Measurements from ENCODE around the gene DOCK1. TPM values are rescaled to one million over a fixed set of nuclear protein-coding genes. Genes with fewer than 3 reads are reported as not detected.

DOCK1 gene
- total and polyA plus RNA-seq, 2 donors: 33.3 to 132 TPM

GRCh38 chr10:127245456-127245855 lies 340.2 kb downstream of the DOCK1 start:
- Histone ChIP-seq H3K27ac (ENCODE audit: low read depth) (no peak overlapping the region), H3K36me3 (ENCODE audit: insufficient read depth) (no peaks in the 10 kb centered on the region), H3K4me1 (ENCODE audit: insufficient read depth) (no peaks in the 10 kb centered on the region), H3K4me3 (ENCODE audit: low read depth, low read length) (no peak overlapping the region)
- 89% methylated on average over 10 of the region's 10 CpGs for WGBS
- no peak for DNase-seq (ENCODE audit: extremely low spot score)

GRCh38 chr10:127250031-127250430 lies 344.8 kb downstream of the DOCK1 start:
- Histone ChIP-seq H3K36me3 (ENCODE audit: insufficient read depth) (no peaks in the 10 kb centered on the region), H3K4me1 (ENCODE audit: insufficient read depth) (no peaks in the 10 kb centered on the region), H3K27ac (ENCODE audit: low read depth) (no peak overlapping the region), H3K4me3 (ENCODE audit: low read depth, low read length) (no peak overlapping the region)
- DNase-seq (ENCODE audit: extremely low spot score): no peak
- 85% methylated on average over 5 of the region's 5 CpGs for WGBS

- no peak overlapping the region for H3K4me3 ChIP-seq (ENCODE audit: low read depth, low read length)
- H3K4me1 ChIP-seq (ENCODE audit: insufficient read depth): no peaks in the 10 kb centered on the region
- H3K36me3 ChIP-seq (ENCODE audit: insufficient read depth): no peaks in the 10 kb centered on the region
- no peak for DNase-seq (ENCODE audit: extremely low spot score)
- no peak overlapping the region for H3K27ac ChIP-seq (ENCODE audit: low read depth)
- WGBS: 96% methylated on average over 6 of the region's 6 CpGs
Observed at GRCh38 chr10:127252818-127253217, 347.6 kb downstream of the DOCK1 start.

- H3K27ac ChIP-seq (ENCODE audit: low read depth): no peak overlapping the region
- H3K4me3 ChIP-seq (ENCODE audit: low read depth, low read length): no peak overlapping the region
- DNase-seq (ENCODE audit: extremely low spot score): no peak
- 77% methylated on average over 3 of the region's 3 CpGs for WGBS
- no peaks in the 10 kb centered on the region for H3K4me1 ChIP-seq (ENCODE audit: insufficient read depth)
- no peaks in the 10 kb centered on the region for H3K36me3 ChIP-seq (ENCODE audit: insufficient read depth)
Observed at GRCh38 chr10:127254276-127254675, 349.0 kb downstream of the DOCK1 start.

- Histone ChIP-seq H3K36me3 (ENCODE audit: insufficient read depth) (no peaks in the 10 kb centered on the region), H3K4me1 (ENCODE audit: insufficient read depth) (no peaks in the 10 kb centered on the region), H3K27ac (ENCODE audit: low read depth) (no peak overlapping the region), H3K4me3 (ENCODE audit: low read depth, low read length) (no peak overlapping the region)
- no peak for DNase-seq (ENCODE audit: extremely low spot score)
- WGBS: 71% methylated on average over 8 of the region's 8 CpGs
Observed at GRCh38 chr10:127257395-127257794, 352.2 kb downstream of the DOCK1 start.

GRCh38 chr10:127259347-127259746 lies 354.1 kb downstream of the DOCK1 start:
- 94% methylated on average over 11 of the region's 11 CpGs for WGBS

GRCh38 chr10:127262606-127263005 lies 357.4 kb downstream of the DOCK1 start:
- H3K4me3 ChIP-seq (ENCODE audit: low read depth, low read length): no peak overlapping the region
- H3K36me3 ChIP-seq (ENCODE audit: insufficient read depth): no peaks in the 10 kb centered on the region
- WGBS: 91% methylated on average over 7 of the region's 7 CpGs
- H3K27ac ChIP-seq (ENCODE audit: low read depth): no peak overlapping the region
- no peak for DNase-seq (ENCODE audit: extremely low spot score)
- no peaks in the 10 kb centered on the region for H3K4me1 ChIP-seq (ENCODE audit: insufficient read depth)

More at GRCh38 chr10:127259347-127259746, 354.1 kb downstream of the DOCK1 start:
- no peaks in the 10 kb centered on the region for H3K4me1 ChIP-seq (ENCODE audit: insufficient read depth)
- H3K4me3 ChIP-seq (ENCODE audit: low read depth, low read length): no peak overlapping the region
- DNase-seq (ENCODE audit: extremely low spot score): no peak
- no peak overlapping the region for H3K27ac ChIP-seq (ENCODE audit: low read depth)
- H3K36me3 ChIP-seq (ENCODE audit: insufficient read depth): no peaks in the 10 kb centered on the region

GRCh38 chr10:127265288-127265687 lies 360.1 kb downstream of the DOCK1 start:
- Histone ChIP-seq H3K27ac (ENCODE audit: low read depth) (no peak overlapping the region), H3K4me1 (ENCODE audit: insufficient read depth) (no peaks in the 10 kb centered on the region), H3K4me3 (ENCODE audit: low read depth, low read length) (no peak overlapping the region), H3K36me3 (ENCODE audit: insufficient read depth) (no peaks in the 10 kb centered on the region)
- WGBS: 71% methylated on average over 3 of the region's 3 CpGs
- DNase-seq (ENCODE audit: extremely low spot score): no peak

GRCh38 chr10:127266431-127266830 lies 361.2 kb downstream of the DOCK1 start:
- no peak overlapping the region for H3K27ac ChIP-seq (ENCODE audit: low read depth)
- no peaks in the 10 kb centered on the region for H3K36me3 ChIP-seq (ENCODE audit: insufficient read depth)
- H3K4me1 ChIP-seq (ENCODE audit: insufficient read depth): no peaks in the 10 kb centered on the region
- DNase-seq (ENCODE audit: extremely low spot score): no peak
- 97% methylated on average over 2 of the region's 2 CpGs for WGBS
- H3K4me3 ChIP-seq (ENCODE audit: low read depth, low read length): no peak overlapping the region

GRCh38 chr10:127267442-127267841 lies 362.2 kb downstream of the DOCK1 start:
- Histone ChIP-seq H3K4me3 (ENCODE audit: low read depth, low read length) (no peak overlapping the region), H3K36me3 (ENCODE audit: insufficient read depth) (no peaks in the 10 kb centered on the region), H3K27ac (ENCODE audit: low read depth) (no peak overlapping the region), H3K4me1 (ENCODE audit: insufficient read depth) (no peaks in the 10 kb centered on the region)
- 98% methylated on average over 12 of the region's 12 CpGs for WGBS
- no peak for DNase-seq (ENCODE audit: extremely low spot score)

- no peak for DNase-seq (ENCODE audit: extremely low spot score)
- H3K36me3 ChIP-seq (ENCODE audit: insufficient read depth): no peaks in the 10 kb centered on the region
- no peaks in the 10 kb centered on the region for H3K4me1 ChIP-seq (ENCODE audit: insufficient read depth)
- H3K4me3 ChIP-seq (ENCODE audit: low read depth, low read length): no peak overlapping the region
- no peak overlapping the region for H3K27ac ChIP-seq (ENCODE audit: low read depth)
- WGBS: 76% methylated on average over 4 of the region's 4 CpGs
Observed at GRCh38 chr10:127272076-127272475, 366.8 kb downstream of the DOCK1 start.

GRCh38 chr10:127275272-127275671 lies 370.0 kb downstream of the DOCK1 start:
- over 99% methylated on average over 6 of the region's 6 CpGs for WGBS
- H3K4me3 ChIP-seq (ENCODE audit: low read depth, low read length): no peak overlapping the region

GRCh38 chr10:127275793-127276450 lies 370.7 kb downstream of the DOCK1 start:
- DNase-seq (ENCODE audit: extremely low spot score): no peak
- H3K36me3 ChIP-seq (ENCODE audit: insufficient read depth): no peaks in the 10 kb centered on the region
- 94% methylated on average over 10 of the region's 10 CpGs for WGBS

More at GRCh38 chr10:127275272-127275671, 370.0 kb downstream of the DOCK1 start:
- no peaks in the 10 kb centered on the region for H3K36me3 ChIP-seq (ENCODE audit: insufficient read depth)
- no peak overlapping the region for H3K27ac ChIP-seq (ENCODE audit: low read depth)
- no peaks in the 10 kb centered on the region for H3K4me1 ChIP-seq (ENCODE audit: insufficient read depth)
- no peak for DNase-seq (ENCODE audit: extremely low spot score)

GRCh38 chr10:127276794-127277462 lies 371.7 kb downstream of the DOCK1 start:
- H3K27ac ChIP-seq (ENCODE audit: low read depth): no peak overlapping the region
- WGBS: 80% methylated on average over 4 of the region's 4 CpGs
- H3K4me1 ChIP-seq (ENCODE audit: insufficient read depth): no peaks in the 10 kb centered on the region
- no peaks in the 10 kb centered on the region for H3K36me3 ChIP-seq (ENCODE audit: insufficient read depth)
- no peak for DNase-seq (ENCODE audit: extremely low spot score)
- H3K4me3 ChIP-seq (ENCODE audit: low read depth, low read length): no peak overlapping the region

More at GRCh38 chr10:127275793-127276450, 370.7 kb downstream of the DOCK1 start:
- no peak overlapping the region for H3K27ac ChIP-seq (ENCODE audit: low read depth)
- no peak overlapping the region for H3K4me3 ChIP-seq (ENCODE audit: low read depth, low read length)
- H3K4me1 ChIP-seq (ENCODE audit: insufficient read depth): no peaks in the 10 kb centered on the region
